Measurements from ENCODE around the gene FLT4.

Gene FLT4

DNA sequence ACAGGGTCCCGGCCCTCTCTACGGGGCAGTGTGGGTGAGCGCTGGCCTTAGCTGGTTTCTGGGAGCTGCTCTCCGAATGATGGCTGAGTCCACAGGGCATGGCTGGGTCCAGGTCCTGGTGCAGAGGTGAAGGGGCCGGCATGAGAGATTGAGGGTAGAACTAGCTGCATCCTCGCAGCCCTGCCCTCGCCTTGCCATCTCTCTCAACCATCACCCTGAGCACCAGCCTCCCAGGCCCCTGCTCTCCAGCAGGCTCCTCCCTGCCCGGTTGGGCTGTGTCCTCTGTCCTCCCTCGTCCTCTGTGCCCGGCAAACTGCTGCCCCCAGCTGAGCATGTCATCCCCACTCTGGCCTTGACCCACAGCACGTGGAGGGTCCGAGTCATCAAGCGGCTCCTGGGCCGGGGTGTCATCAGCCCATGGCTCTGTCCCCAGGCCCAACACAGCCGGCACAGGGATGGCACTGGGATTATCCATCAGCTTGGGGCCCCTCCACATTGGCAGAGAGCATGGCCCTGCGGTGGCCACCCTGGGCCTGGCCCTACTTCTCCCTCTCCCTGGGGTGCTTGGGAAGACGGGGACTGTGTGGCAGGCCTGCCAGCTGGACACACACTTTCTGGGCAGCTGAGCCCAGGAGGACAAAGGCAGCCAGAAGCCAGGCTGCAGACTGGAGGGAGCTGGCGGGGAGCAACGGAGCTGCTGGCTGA, 8.4 kb downstream of the FLT4 start:
- no peaks in the 10 kb centered on the region for H3K27me3 ChIP-seq (ENCODE audit: control insufficient read depth, low read length)
- H3K4me3 ChIP-seq (ENCODE audit: low read length), result no peak overlapping the region
- H3K9me3 ChIP-seq (ENCODE audit: control insufficient read depth, insufficient read depth, low read length), result no peaks in the 10 kb centered on the region
- H4K20me1 ChIP-seq (ENCODE audit: control insufficient read depth, insufficient read depth, low read depth, low read length), result no peaks in the 10 kb centered on the region
- no peak for TF ChIP-seq EZH2phosphoT487 (IDR thresholded peaks at IDR 0.05; ENCODE audit: borderline replicate concordance, low read length)
- TF ChIP-seq, protein P1, sequence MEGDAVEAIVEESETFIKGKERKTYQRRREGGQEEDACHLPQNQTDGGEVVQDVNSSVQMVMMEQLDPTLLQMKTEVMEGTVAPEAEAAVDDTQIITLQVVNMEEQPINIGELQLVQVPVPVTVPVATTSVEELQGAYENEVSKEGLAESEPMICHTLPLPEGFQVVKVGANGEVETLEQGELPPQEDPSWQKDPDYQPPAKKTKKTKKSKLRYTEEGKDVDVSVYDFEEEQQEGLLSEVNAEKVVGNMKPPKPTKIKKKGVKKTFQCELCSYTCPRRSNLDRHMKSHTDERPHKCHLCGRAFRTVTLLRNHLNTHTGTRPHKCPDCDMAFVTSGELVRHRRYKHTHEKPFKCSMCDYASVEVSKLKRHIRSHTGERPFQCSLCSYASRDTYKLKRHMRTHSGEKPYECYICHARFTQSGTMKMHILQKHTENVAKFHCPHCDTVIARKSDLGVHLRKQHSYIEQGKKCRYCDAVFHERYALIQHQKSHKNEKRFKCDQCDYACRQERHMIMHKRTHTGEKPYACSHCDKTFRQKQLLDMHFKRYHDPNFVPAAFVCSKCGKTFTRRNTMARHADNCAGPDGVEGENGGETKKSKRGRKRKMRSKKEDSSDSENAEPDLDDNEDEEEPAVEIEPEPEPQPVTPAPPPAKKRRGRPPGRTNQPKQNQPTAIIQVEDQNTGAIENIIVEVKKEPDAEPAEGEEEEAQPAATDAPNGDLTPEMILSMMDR (IDR thresholded peaks at IDR 0.05; ENCODE audit: low read depth, low read length, poor library complexity, severe bottlenecking), result no peak
- no peaks in the 10 kb centered on the region for H3K4me1 ChIP-seq (ENCODE audit: control insufficient read depth, low read length)
- no peak overlapping the region for H3K4me2 ChIP-seq (ENCODE audit: low read length)
- no peaks in the 10 kb centered on the region for H3F3A ChIP-seq (ENCODE audit: control insufficient read depth, insufficient read depth)
- H3K27ac ChIP-seq (ENCODE audit: low read depth, low read length), result no peak overlapping the region
- no peaks in the 10 kb centered on the region for H3K79me2 ChIP-seq (ENCODE audit: control insufficient read depth, low read length)
- no peaks in the 10 kb centered on the region for H3K36me3 ChIP-seq (ENCODE audit: control insufficient read depth, low read length)
- H3K9me2 ChIP-seq (replicated peaks; ENCODE audit: control insufficient read depth, low read length), result no peaks in the 10 kb centered on the region

DNA sequence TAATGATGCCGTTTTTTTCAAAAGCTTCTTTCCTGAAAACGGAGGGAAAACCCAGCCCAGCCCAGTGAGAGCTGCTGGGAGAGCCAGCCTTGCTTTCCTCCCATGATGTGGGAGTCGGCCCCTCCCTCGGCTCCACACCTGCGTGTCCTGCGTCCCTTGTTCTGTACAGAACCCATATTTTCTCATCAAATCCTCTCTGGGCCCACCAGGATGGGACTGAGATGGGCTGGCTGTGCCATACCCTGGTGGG, 8.9 kb downstream of the FLT4 start:
- Histone ChIP-seq H3K4me3 (ENCODE audit: low read length) (no peak overlapping the region), H3K4me1 (ENCODE audit: control insufficient read depth, low read length) (no peaks in the 10 kb centered on the region), H3K79me2 (ENCODE audit: control insufficient read depth, low read length) (no peaks in the 10 kb centered on the region), H3K36me3 (ENCODE audit: control insufficient read depth, low read length) (no peaks in the 10 kb centered on the region), H4K20me1 (ENCODE audit: control insufficient read depth, insufficient read depth, low read depth, low read length) (no peaks in the 10 kb centered on the region), H3K4me2 (ENCODE audit: low read length) (no peak overlapping the region), H3F3A (ENCODE audit: control insufficient read depth, insufficient read depth) (no peaks in the 10 kb centered on the region), H3K9me2 (replicated peaks; ENCODE audit: control insufficient read depth, low read length) (no peaks in the 10 kb centered on the region), H3K27me3 (ENCODE audit: control insufficient read depth, low read length) (no peaks in the 10 kb centered on the region), H3K9me3 (ENCODE audit: control insufficient read depth, insufficient read depth, low read length) (no peaks in the 10 kb centered on the region), H3K27ac (ENCODE audit: low read depth, low read length) (no peak overlapping the region)
- TF ChIP-seq, protein P1 (IDR thresholded peaks at IDR 0.05; ENCODE audit: low read depth, low read length, poor library complexity, severe bottlenecking), result no peak
- no peak for TF ChIP-seq EZH2phosphoT487 (IDR thresholded peaks at IDR 0.05; ENCODE audit: borderline replicate concordance, low read length)

DNA sequence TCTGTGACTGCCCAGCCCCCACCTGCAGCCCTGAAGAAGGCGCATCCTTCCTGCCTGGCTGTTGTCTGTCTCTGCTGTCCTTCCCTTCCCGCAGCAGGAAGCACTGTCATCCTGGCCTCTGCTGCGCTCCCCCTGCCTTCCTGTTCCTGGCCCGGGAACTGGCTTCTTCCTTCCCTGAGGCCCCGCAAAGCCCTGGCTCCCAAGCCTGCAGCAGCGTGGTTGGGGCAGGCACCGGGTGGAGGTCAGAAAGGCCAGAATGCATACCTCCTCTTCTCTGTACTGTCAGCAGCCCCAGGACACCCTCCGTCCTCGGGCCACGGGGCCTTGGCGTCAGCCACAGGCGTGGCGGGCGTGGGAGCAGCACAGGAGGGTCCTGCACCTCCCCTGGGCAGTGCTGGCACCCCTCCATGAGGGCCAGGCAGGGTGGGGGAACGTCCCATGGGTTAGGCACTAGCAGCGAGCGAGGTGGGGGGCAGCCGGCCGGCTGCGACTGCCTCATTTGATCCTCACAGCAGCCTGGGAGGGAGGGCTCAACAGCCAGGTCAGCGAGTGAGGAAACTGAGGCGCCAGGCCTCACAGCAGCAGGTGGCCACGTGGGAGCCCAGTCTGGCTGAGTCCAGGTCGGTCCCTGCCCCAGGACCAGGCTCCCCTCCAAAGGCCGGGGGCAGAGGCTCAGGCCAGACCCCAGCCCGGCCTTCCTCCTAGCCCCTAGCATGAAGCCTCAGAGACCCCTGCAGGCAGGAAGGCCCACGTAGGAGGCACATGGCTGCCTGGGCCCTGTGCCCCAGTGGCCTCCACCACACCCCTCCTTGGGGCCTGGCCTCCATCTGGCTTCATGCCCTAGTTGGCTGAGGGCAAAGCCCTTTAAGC, 9.4 kb downstream of the FLT4 start:
- TF ChIP-seq, protein P1 (IDR thresholded peaks at IDR 0.05; ENCODE audit: low read depth, low read length, poor library complexity, severe bottlenecking), result no peak
- TF ChIP-seq EZH2phosphoT487 (IDR thresholded peaks at IDR 0.05; ENCODE audit: borderline replicate concordance, low read length), result no peak
- H3K4me2 ChIP-seq (ENCODE audit: low read length), result no peak overlapping the region
- no peaks in the 10 kb centered on the region for H3K36me3 ChIP-seq (ENCODE audit: control insufficient read depth, low read length)
- no peaks in the 10 kb centered on the region for H3F3A ChIP-seq (ENCODE audit: control insufficient read depth, insufficient read depth)
- no peaks in the 10 kb centered on the region for H3K79me2 ChIP-seq (ENCODE audit: control insufficient read depth, low read length)
- no peak overlapping the region for H3K27ac ChIP-seq (ENCODE audit: low read depth, low read length)
- H3K4me3 ChIP-seq (ENCODE audit: low read length), result no peak overlapping the region
- no peaks in the 10 kb centered on the region for H3K9me2 ChIP-seq (replicated peaks; ENCODE audit: control insufficient read depth, low read length)
- no peaks in the 10 kb centered on the region for H4K20me1 ChIP-seq (ENCODE audit: control insufficient read depth, insufficient read depth, low read depth, low read length)
- H3K27me3 ChIP-seq (ENCODE audit: control insufficient read depth, low read length), result no peaks in the 10 kb centered on the region
- H3K4me1 ChIP-seq (ENCODE audit: control insufficient read depth, low read length), result no peaks in the 10 kb centered on the region
- H3K9me3 ChIP-seq (ENCODE audit: control insufficient read depth, insufficient read depth, low read length), result no peaks in the 10 kb centered on the region

All from DOHH2 (cell line).